GM21423 (cell line): ENCODE results near the gene RFX1.

ENCODE experiments used
- ATAC-seq: cut with Tn5 transposase; IDR thresholded peaks from one replicate; pipeline ENCODE4 v1.9.1; 2021; ENCODE audit warnings: mild to moderate bottlenecking, moderate library complexity; ENCODE audit not compliant: unreplicated experiment

Gene RFX1

GRCh38 chr19:13996928-13997630 lies 9.0 kb downstream of the RFX1 start:
- ATAC-seq: no peak

- no peak for ATAC-seq
These were observed 10.0 kb downstream of the RFX1 start for GRCh38 chr19:13995878-13996765.

- no peak for ATAC-seq
These were observed 10.9 kb downstream of the RFX1 start for GRCh38 chr19:13995017-13995728.

GRCh38 chr19:13993590-13994300 lies 12.4 kb downstream of the RFX1 start:
- ATAC-seq: no peak

- ATAC-seq: no peak
These were observed 14.1 kb downstream of the RFX1 start for GRCh38 chr19:13992025-13992424.

- no peak for ATAC-seq
These were observed 16.0 kb downstream of the RFX1 start for GRCh38 chr19:13990085-13990484.

GRCh38 chr19:13989487-13989886 lies 16.6 kb downstream of the RFX1 start:
- no peak for ATAC-seq

- no peak for ATAC-seq
These were observed 18.8 kb downstream of the RFX1 start for GRCh38 chr19:13987101-13987890.

GRCh38 chr19:13986348-13986904 lies 19.7 kb downstream of the RFX1 start:
- peak; percentile 82 for ATAC-seq

- ATAC-seq: peak; percentile 17
These were observed 20.3 kb downstream of the RFX1 start for GRCh38 chr19:13985771-13986347.

GRCh38 chr19:13984875-13985741 lies 21.0 kb downstream of the RFX1 start:
- ATAC-seq: no peak

- no peak for ATAC-seq
These were observed 21.9 kb downstream of the RFX1 start for GRCh38 chr19:13984186-13984585.

GRCh38 chr19:13983213-13983889 lies 22.8 kb downstream of the RFX1 start:
- ATAC-seq: no peak

GRCh38 chr19:13982773-13983172 lies 23.3 kb downstream of the RFX1 start:
- ATAC-seq: no peak

- ATAC-seq: no peak
These were observed 24.1 kb downstream of the RFX1 start for GRCh38 chr19:13981988-13982501.

- ATAC-seq: no peak
These were observed 24.7 kb downstream of the RFX1 start for GRCh38 chr19:13981467-13981866.

GRCh38 chr19:13981021-13981420 lies 25.1 kb downstream of the RFX1 start:
- no peak for ATAC-seq

- ATAC-seq: no peak
These were observed 25.8 kb downstream of the RFX1 start for GRCh38 chr19:13980340-13980739.
